Hepatocyte (in vitro differentiated cells): ENCODE results near the gene SLC7A5.
"Not testable (repeated sequence)": the region's sequence is repeated elsewhere in the genome, so short reads cannot be mapped to it uniquely, and the experiment has no call there.

Source experiments
- CTCF ChIP-seq: fragments of 200-600 bp; sonication (generic); IDR thresholded peaks from 2 replicates; pipeline ENCODE4 v1.5.1; 2016; ENCODE audit warnings: antibody characterized with exemption, mild to moderate bottlenecking; ENCODE audit not compliant: poor library complexity
- EZH2 ChIP-seq: fragments of 200-600 bp; sonication (generic); IDR thresholded peaks from 2 replicates; pipeline ENCODE4 v1.6.1; 2016; ENCODE audit warnings: antibody characterized with exemption, mild to moderate bottlenecking, borderline replicate concordance
- EZH2phosphoT487 ChIP-seq: fragments of 200-600 bp; sonication (generic); IDR thresholded peaks from one replicate; pipeline ENCODE4 v1.6.1; 2018; ENCODE audit warnings: antibody characterized with exemption, mild to moderate bottlenecking, low read depth, moderate library complexity; ENCODE audit not compliant: unreplicated experiment, severe bottlenecking

GRCh38 chr16:87869879-87870417 is 641 bp upstream of the SLC7A5 start:
- not testable (repeated sequence) for TF ChIP-seq CTCF, EZH2phosphoT487, EZH2
